Sigmoid colon (tissue), 4 donors: Measurements from ENCODE around the gene PLPP4.

Experiments used
- EP300 ChIP-seq, 4 donors: sonication (generic); formaldehyde crosslinking; IDR thresholded peaks; one replicate each; pipeline ENCODE4 v1.6.1; 2017; ENCODE audit warnings: antibody characterized with exemption in 4 of 4
- POLR2A ChIP-seq, 2 donors: fragments of 450-650 bp; IDR thresholded peaks; one replicate each; pipeline ENCODE4 v1.6.1; 2016; ENCODE audit warnings: antibody characterized with exemption in 2 of 2, mild to moderate bottlenecking in 2 of 2, moderate library complexity in 2 of 2
- POLR2AphosphoS5 ChIP-seq, 4 donors: sonication (generic); formaldehyde crosslinking; IDR thresholded peaks; one replicate each; pipeline ENCODE4 v1.6.1; 2017; ENCODE audit warnings: antibody characterized with exemption in 4 of 4
- TF ChIP-seq, protein P1 (sequence below), 4 experiments: fragments of 450-650 bp in 3 of 4; fragments of 200-600 bp in 1 of 4; IDR thresholded peaks; one replicate each; pipeline ENCODE4 v1.5.1; 2016 to 2019; ENCODE audit warnings: antibody characterized with exemption in 4 of 4, mild to moderate bottlenecking in 3 of 4, moderate library complexity in 2 of 4

DNA sequence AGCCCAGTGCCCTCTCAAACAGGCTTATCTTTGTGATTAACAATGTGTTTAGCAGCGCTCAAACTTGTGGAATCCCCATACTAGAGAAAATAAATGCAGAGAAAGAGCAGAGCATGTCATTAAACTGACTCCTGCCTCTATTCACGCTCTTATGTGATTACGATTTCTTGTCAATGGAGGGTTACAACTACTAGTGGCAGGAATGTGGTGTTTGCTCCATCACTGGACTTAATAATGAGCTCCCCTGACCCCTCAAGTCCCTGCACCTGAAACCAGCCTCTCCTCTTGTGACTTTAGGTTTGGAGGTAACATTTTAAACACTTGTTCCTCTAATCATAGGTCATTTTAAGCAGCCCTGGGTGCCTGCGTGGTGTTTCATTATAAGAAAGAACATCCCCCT is 121.9 kb downstream of the PLPP4 start:
- TF ChIP-seq, protein P1, sequence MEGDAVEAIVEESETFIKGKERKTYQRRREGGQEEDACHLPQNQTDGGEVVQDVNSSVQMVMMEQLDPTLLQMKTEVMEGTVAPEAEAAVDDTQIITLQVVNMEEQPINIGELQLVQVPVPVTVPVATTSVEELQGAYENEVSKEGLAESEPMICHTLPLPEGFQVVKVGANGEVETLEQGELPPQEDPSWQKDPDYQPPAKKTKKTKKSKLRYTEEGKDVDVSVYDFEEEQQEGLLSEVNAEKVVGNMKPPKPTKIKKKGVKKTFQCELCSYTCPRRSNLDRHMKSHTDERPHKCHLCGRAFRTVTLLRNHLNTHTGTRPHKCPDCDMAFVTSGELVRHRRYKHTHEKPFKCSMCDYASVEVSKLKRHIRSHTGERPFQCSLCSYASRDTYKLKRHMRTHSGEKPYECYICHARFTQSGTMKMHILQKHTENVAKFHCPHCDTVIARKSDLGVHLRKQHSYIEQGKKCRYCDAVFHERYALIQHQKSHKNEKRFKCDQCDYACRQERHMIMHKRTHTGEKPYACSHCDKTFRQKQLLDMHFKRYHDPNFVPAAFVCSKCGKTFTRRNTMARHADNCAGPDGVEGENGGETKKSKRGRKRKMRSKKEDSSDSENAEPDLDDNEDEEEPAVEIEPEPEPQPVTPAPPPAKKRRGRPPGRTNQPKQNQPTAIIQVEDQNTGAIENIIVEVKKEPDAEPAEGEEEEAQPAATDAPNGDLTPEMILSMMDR (IDR thresholded peaks at IDR 0.05) = no peak
- TF ChIP-seq POLR2AphosphoS5 (IDR thresholded peaks at IDR 0.05) (no peak), POLR2A (IDR thresholded peaks at IDR 0.05) (no peak), EP300 (IDR thresholded peaks at IDR 0.05) (no peak)
